NCI-H1694 treated with DMSO at 0.1 percent for 48 hours (cell line): ENCODE results near the gene GDF7.
"Not testable (repeated sequence)": the region's sequence is repeated elsewhere in the genome, so short reads cannot be mapped to it uniquely, and the experiment has no call there.

ENCODE experiments used
- DNase-seq: peaks from one replicate; lab custom pipeline; 2025; lab: John Stamatoyannopoulos, UW

Gene GDF7

DNA sequence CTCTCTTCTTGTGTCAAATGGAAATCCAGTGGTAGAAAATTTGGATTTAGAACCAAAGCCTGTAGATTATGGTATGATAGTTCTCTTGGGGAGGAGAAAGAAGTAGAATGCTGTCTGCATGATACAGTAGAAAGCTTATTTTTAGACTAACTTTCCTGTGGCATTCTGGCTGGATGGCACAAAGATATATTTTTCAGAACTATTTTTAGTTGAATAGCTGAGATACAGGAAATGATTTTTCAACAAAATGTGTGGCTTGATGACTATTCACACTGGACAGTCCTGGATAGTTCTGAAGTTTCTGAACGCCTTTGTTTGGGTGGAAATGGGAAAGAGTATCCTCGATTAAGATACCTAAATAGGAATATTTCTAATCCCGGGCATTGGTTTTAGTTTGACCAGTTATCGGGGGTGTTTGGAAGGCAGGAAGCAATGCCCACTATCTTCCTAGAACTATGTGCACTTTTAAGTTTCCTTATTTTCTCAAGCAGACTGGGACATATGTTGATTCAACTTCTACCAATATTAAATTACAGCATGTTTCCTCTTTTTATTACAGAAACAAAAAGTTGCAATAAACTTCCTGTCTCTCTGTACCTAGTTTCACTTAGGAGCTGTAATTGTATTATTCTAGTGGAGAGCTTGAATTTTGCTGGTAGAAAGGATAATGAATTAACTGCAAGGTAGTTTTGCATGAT lies 32.1 kb downstream of the GDF7 start:
- no peak for DNase-seq

DNA sequence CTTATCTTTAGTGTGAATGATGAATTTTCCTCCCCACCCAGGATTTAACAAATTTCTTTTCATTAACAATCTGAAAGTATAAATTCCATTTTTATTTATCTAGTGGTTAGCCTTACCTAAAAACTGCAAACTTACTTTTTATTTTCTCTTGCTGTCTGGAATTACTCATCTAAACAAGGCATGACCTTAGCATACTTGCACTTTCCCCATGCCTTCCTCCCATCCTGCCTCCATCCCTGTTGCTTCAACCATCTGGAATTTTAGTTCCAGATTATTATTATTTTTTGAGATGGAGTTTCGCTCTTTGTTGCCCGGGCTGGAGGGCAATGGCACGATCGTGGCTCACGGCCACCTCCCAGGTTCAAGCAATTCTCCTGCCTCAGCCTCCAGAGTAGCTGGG lies 35.6 kb downstream of the GDF7 start:
- DNase-seq: no peak

DNA sequence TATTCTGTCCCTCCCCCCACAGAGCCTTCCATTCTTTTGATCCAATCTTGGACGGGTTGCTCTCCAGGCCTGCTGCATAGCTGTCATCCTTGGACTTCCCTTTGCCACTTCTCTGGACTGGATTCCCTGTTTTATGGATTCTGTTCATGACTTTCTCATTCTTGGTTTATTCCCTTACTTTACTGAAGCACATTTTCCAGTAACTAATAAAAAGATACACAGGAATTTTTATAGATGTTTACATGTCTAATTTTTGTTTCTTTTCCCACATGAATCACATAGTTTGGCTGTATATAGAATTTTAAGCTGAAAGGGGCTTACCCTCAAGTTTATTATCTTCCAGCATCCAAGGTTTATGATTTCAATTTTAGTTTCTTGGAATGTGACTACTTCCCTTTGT lies 37.9 kb downstream of the GDF7 start:
- no peak for DNase-seq

DNA sequence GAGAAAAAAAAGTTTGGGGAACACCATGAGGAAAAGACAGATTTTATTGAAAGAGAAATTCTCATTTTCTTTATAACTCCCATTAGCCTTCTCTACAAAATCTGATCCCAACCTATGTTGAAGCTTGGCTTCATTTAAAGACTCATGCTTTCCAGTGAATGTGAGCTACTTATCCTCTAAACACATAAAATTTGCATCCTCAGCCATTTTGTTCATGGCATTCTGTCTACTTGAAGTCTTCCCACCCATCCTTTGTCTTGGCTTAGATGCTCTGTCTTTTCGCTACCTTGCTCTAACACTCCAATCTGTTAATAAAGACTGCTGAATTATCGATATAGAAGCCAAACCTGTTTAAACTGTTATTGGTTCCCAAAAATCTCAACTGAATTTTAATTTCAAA lies 39.3 kb downstream of the GDF7 start:
- DNase-seq: no peak

DNA sequence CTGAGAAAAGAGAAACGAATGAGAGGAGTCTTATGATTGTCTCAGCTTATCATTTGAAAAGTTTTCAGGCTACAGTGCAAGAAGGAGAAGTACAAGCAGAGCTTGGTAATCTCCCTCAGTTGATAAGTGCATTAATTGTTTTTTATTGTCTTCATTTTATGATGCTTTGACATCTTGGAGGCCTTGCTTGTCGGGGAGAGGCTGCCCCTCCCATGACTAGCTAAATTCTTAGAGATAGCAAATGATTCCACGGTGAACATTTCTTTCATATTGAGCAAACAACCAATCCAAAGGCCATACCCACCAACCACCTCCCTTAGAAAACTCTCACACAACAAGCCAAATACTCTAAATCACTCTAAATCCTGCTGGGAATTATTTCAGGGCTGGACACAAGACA lies 39.8 kb downstream of the GDF7 start:
- no peak for DNase-seq

DNA sequence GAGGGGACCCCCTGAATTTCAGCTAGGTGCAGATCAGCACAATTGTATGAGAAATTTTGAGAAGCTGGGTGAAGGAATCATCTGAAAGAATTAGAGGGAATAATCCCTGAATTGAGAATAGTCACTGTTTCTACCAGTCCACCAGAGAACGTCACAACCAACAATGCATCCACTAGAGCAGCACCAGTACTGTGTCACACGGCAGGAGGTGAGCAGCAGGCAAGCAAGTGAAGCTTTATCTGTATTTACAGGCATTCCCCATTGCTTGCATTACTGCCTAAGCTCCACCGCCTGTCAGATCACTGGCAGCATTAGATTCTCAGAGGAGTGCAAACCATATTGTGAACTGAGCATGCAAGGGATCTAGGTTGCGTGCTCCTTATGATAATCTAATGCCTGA lies 40.7 kb downstream of the GDF7 start:
- no peak for DNase-seq

DNA sequence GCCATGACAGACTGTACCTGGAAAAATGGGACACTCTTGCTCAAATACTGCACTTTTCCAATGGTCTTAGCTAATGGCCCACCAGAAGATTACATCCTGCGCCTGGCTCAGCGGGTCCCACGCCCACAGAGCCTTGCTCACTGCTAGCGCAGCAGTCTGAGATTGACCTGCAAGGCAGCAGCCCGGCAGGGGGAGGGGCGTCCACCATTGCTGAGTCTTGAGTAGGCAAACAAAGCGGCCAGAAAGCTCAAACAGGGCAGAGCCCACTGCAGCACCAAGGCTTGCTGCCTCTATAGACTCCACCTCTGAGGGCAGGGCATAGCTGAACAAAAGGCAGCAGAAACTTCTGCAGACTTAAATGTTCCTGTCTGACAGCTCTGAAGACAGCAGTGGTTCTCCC lies 44.7 kb downstream of the GDF7 start:
- DNase-seq: not testable (repeated sequence)

DNA sequence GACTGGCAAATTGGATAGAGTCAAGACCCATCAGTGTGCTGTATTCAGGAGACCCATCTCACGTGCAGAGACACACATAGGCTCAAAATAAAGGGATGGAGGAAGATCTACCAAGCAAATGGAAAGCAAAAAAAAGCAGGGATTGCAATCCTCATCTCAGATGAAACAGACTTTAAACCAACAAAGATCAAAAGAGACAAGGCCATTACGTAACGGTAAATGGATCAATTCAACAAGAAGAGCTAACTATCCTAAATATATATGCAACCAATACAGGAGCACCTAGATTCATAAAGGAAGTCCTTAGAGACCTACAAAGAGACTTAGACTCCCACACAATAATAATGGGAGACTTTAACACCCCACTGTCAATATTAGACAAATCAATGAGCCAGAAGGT lies 46.6 kb downstream of the GDF7 start:
- DNase-seq: not testable (repeated sequence)

DNA sequence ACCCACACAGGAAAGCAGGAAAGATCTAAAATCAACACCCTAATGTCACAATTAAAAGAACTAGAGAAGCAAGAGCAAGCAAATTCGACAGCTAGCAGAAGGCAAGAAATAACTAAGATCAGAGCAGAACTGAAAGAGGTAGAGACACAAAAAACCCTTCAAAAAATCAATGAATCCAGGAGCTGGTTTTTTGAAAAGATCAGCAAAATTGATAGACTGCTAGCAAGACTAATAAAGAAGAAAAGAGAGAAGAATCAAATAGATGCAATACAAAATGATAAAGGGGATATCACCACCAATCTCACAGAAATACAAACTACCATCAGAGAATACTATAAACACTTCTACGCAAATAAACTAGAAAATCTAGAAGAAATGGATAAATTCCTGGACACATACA lies 47.5 kb downstream of the GDF7 start:
- DNase-seq: not testable (repeated sequence)

DNA sequence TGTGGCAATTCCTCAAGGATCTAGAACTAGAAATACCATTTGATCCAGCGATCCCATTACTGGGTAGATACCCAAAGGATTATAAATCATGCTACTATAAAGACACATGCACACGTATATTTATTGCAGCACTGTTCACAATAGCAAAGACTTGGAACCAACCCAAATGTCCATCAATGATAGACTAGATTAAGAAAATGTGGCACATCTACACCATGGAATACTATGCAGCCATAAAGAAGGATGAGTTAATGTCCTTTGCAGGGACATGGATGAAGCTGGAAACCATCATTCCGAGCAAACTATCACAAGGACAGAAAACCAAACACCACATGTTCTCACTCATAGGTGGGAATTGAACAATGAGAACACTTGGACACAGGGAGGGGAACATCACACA lies 49.2 kb downstream of the GDF7 start:
- DNase-seq: not testable (repeated sequence)

DNA sequence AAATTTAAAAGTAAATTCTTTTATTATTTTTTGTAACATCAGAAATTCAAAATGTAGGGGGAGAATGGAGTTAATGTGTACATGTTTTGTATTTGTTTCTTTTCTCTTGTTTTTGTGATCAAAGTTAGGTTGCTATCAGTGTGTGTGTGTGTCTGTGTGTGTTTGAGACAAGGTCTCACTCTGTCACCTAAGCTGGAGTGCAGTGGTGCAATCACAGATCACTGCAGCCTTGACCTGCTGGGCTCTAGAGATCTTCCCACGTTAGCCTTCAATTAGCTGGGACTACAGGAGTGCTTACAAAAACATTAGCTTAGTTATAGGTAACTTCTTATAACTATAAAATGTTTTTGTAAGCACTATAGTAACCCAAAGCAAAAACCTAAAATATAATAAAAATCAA lies 50.7 kb downstream of the GDF7 start:
- no peak for DNase-seq

DNA sequence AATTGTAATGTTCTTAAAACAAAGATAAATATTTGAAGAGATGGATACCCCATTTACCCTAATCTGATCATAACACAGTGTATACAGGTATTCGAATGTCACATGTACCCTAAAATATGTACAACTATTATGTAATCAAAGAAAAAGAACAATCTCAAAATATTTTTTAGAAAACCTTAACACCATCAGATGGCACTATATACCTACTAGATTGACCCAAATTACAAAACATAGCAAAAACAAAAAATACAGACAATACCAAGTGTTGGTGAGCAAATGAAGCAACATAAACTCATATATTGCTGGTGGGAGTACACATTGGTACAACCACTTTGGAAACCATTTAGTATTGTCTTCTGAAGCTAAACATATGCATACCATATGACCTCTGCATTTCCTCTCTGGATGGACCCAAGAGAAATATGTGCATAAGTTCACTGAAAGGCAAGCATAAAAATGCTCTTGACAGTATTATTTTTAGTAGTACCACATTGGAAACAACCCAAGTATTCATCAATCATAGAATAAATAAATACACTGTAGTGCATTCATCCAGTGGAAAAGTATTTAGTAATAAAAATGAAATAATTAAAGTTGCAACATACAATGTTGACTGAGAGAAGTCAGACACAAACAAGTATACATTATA lies 55.8 kb downstream of the GDF7 start:
- no peak for DNase-seq

DNA sequence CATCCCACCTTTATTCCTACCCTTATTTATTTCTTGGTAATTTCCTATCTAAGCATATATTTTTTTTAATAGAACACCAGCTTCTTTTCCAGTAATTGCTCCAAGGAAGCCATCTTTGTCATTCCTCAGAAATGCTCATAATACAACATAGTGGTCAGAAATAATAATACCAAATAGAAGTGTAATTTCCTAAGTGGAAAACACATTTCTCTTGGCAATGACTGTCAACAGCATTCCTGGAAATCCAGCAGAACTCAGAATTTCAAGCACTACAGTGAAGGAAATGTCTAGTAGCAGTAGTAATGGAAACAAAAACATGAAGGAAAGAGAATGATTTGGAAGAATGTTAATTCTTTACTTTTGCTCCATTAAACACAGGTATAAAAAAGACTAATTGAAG lies 56.6 kb downstream of the GDF7 start:
- DNase-seq: no peak

DNA sequence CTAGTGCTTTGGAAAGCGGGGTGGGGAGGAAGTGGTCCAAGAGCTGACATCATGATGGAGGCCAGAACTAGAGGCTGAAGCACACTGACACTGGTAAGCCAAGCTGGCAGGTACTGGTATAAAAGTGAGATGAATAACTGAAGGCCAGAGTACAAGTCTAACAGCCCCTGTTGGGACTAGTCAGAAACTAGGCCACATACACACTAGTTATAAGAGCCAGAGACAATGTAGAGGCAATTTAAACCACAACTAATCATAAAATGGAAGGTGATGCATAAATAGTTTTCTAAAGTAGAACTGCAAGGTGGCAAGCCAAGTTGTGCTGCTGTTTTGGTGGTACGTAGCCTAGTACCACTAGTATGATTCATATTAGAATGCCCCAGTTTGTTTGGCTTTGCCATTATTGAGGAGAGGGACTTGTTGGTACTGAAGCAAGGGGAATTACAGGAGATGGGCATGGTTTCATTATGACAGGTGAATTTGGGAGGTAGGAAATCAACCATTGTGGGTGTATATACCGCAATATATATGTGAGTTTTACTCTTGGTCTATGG lies 57.6 kb downstream of the GDF7 start:
- DNase-seq: no peak

DNA sequence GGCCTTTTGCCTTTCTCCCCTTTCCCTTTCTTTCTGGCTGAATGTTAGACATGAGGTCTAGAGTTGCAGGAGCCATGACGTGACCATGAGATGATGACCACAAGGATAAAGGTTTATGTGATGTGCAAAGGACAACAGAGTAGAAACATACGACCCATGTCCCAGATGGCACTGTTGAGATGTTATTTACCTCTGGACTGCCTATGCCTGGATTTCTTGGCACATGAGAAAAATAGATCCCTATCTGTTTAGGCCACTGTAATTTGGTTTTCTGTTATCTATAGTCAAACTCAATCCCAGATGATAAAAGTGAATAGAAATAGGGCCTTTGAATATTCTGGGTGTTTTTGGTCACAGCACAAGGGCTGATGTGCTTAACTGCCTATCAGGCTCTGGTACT lies 58.8 kb downstream of the GDF7 start:
- no peak for DNase-seq

DNA sequence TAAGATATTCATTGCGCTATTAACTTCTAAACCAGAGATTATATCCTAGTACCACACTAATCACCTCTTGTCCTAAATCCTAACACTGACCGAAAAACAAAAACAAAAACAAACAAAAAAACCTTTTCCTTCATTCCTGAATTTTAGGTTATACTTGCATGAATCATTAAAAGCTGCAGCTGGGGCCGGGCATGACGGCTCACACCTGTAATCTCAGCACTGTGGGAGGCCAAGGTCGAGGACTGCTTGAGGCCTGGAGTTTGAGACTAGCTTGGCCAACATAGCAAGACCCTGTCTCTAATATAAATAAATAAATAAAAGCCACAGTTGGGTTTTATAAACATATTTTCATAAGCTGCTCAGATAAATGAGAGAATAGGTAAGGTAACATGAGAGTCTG lies 60.0 kb downstream of the GDF7 start:
- no peak for DNase-seq

DNA sequence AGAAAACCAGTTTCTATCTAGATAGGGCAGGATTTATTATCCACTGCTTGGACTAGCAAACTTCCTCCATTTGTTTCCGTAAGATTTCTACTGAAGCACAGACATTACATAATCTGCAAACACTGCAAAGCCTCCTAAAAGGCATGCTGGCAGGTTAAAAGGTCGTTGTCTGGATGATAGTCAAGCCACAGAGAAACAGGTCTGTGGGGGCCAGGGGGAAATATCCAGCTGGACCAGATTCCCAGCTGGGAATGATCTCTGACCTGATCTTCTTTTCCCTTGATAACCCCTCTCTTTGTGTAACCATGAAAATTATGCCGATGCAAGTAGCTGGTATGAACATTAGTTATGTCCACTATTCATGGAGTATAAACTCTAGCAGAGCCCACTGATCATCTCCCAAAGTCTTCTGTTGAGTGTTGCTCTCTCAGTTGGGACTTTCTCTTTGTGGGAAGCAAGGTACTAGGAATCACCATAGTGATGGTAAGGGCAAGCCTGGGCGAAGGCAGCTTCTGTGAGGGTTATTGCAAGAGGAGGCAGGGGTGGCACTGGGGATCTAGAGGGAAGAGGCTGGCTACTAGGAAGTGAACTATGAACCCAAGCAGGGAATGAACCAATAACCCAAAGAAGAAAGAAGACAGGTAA lies 61.3 kb downstream of the GDF7 start:
- DNase-seq: no peak
